Prostate gland (tissue), 2 donors: ENCODE measurements around the gene HS6ST3. TPM values are rescaled to one million over a fixed set of nuclear protein-coding genes. Genes with fewer than 3 reads are reported as not detected.

Experiments
- DNase-seq: peaks from one replicate; pipeline ENCODE4 v3.0.0-alpha.2; 2019; ENCODE audit warnings: low spot score
- H3K27ac ChIP-seq, 2 donors: fragments of 200-600 bp; sonication (generic); 2 replicates each; pipeline ENCODE4 v1.5.1; 2017 to 2019
- H3K27me3 ChIP-seq: fragments of 200-600 bp; sonication (generic); replicated peaks from 2 replicates; pipeline ENCODE4 v1.5.1; 2019; ENCODE audit not compliant: insufficient read depth
- H3K36me3 ChIP-seq, 2 donors: fragments of 200-600 bp; sonication (generic); 1 replicate in 1 of 2; 2 replicates in 1 of 2; pipeline versions ENCODE4 v1.5.1 to v1.8.1; 2017 to 2019
- H3K4me1 ChIP-seq: fragments of 200-600 bp; sonication (generic); replicated peaks from 2 replicates; pipeline ENCODE4 v1.5.1; 2019
- H3K4me3 ChIP-seq, 2 donors: fragments of 200-600 bp; sonication (generic); 2 replicates each; pipeline ENCODE4 v1.5.1; 2017 to 2019
- H3K9me3 ChIP-seq: fragments of 200-600 bp; sonication (generic); 2 replicates; pipeline ENCODE4 v1.5.1; 2017
- POLR2A ChIP-seq: fragments of 450-650 bp; IDR thresholded peaks from one replicate; pipeline ENCODE4 v1.6.1; 2016; ENCODE audit warnings: antibody characterized with exemption, mild to moderate bottlenecking
- POLR2AphosphoS5 ChIP-seq: sonication (generic); formaldehyde crosslinking; IDR thresholded peaks from one replicate; pipeline ENCODE4 v1.6.1; 2017; ENCODE audit warnings: antibody characterized with exemption
- WGBS: methylation state at CpG from one replicate; pipeline ENCODE4 v1.1.5; 2018; 5-methylcytosine and 5-hydroxymethylcytosine counted together
- intact Hi-C: fragments of 100-400 bp; cut with DNase I; formaldehyde crosslinking; loops from one replicate; pipeline ENCODE4 v1.14.2; 2022
- total RNA-seq, 2 donors: library from RNA; depleted of rRNA; stranded (reverse); fragments of >200 nt; gene quantifications; one replicate each; pipeline ENCODE4 v1.1.0, GENCODE V29; 2016
- TF ChIP-seq, protein P1 (sequence below), 4 experiments: fragments of 200-600 bp in 2 of 4; fragments of 450-650 bp in 2 of 4; sonication (generic) in 2 of 4; IDR thresholded peaks; 1 replicate in 3 of 4; 2 replicates in 1 of 4; pipeline ENCODE4 v1.5.1; 2016 to 2019; ENCODE audit warnings: antibody characterized with exemption in 4 of 4, mild to moderate bottlenecking in 2 of 4, moderate library complexity in 2 of 4

HS6ST3 gene
- total RNA-seq, 2 donors from 2014 or later: 0.97 to 1.0 TPM

DNA sequence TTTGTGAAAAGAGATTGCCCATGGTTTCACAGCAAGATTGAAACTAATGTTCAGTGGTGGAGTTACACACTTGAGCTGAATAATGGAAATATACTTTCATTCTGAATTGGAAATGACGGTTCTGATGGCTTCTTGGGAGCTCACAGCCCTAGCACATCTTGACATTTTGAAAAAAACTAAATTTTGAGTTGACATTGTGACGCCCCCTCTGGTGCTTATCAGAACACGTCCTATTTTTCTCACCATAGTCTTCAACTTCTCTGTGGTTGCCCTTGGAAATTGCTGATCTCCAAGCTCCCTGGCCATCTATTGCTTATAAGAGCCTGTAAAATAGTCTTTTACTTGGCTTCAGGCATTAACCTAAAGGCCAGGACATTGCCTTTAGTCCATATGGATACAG lies 702.3 kb downstream of the HS6ST3 start:
- no peak overlapping the region for H3K27ac ChIP-seq
- H3K27me3 ChIP-seq: no peaks in the 10 kb centered on the region
- TF ChIP-seq, protein P1, sequence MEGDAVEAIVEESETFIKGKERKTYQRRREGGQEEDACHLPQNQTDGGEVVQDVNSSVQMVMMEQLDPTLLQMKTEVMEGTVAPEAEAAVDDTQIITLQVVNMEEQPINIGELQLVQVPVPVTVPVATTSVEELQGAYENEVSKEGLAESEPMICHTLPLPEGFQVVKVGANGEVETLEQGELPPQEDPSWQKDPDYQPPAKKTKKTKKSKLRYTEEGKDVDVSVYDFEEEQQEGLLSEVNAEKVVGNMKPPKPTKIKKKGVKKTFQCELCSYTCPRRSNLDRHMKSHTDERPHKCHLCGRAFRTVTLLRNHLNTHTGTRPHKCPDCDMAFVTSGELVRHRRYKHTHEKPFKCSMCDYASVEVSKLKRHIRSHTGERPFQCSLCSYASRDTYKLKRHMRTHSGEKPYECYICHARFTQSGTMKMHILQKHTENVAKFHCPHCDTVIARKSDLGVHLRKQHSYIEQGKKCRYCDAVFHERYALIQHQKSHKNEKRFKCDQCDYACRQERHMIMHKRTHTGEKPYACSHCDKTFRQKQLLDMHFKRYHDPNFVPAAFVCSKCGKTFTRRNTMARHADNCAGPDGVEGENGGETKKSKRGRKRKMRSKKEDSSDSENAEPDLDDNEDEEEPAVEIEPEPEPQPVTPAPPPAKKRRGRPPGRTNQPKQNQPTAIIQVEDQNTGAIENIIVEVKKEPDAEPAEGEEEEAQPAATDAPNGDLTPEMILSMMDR (IDR thresholded peaks at IDR 0.05): no peak
- TF ChIP-seq POLR2A (no peak), POLR2AphosphoS5 (no peak)
- no peaks in the 10 kb centered on the region for H3K36me3 ChIP-seq
- WGBS: 82% methylated on average over 3 of the region's 3 CpGs
- no peak overlapping the region for H3K4me3 ChIP-seq
- H3K9me3 ChIP-seq: no peaks in the 10 kb centered on the region
- no peak for DNase-seq
- H3K4me1 ChIP-seq: no peaks in the 10 kb centered on the region
- intact Hi-C loops: no loop called here

- TF ChIP-seq, protein P1 (IDR thresholded peaks at IDR 0.05): no peak
- TF ChIP-seq POLR2A (no peak), POLR2AphosphoS5 (no peak)
- Histone ChIP-seq H3K4me1 (no peaks in the 10 kb centered on the region), H3K36me3 (no peaks in the 10 kb centered on the region), H3K9me3 (no peaks in the 10 kb centered on the region), H3K4me3 (no peak overlapping the region), H3K27me3 (no peaks in the 10 kb centered on the region), H3K27ac (no peak overlapping the region)
- intact Hi-C loops: no loop called here
- no peak for DNase-seq
- WGBS: 83% methylated on average over 8 of the region's 8 CpGs
Observed at GRCh38 chr13:96792736-96793403, 703.0 kb downstream of the HS6ST3 start.

DNA sequence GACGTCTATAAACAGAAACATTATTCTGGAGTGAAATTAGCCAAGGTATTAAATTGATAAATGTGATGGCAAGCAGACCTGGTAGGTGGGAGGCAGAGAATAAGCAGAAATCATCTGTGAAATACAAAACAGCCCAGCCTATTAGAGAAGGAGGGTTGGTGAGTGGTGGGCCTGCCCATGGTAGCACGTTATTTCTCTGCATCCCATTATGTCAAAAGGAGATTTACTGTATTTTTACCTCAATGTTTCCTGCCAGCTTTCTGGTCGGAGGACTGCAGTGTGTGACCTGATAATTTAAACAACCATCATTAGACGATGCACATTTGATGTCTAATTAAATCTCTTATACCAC lies 703.5 kb downstream of the HS6ST3 start:
- H3K4me1 ChIP-seq: no peaks in the 10 kb centered on the region
- H3K36me3 ChIP-seq: no peaks in the 10 kb centered on the region
- H3K9me3 ChIP-seq: no peaks in the 10 kb centered on the region
- WGBS: 59% methylated on average over 4 of the region's 4 CpGs
- no peak overlapping the region for H3K27ac ChIP-seq
- TF ChIP-seq, protein P1 (IDR thresholded peaks at IDR 0.05): no peak
- TF ChIP-seq POLR2A (no peak), POLR2AphosphoS5 (no peak)
- no peaks in the 10 kb centered on the region for H3K27me3 ChIP-seq
- DNase-seq: no peak
- intact Hi-C loops: no loop called here
- no peak overlapping the region for H3K4me3 ChIP-seq

- Histone ChIP-seq H3K36me3 (no peaks in the 10 kb centered on the region), H3K27ac (no peak overlapping the region), H3K9me3 (no peaks in the 10 kb centered on the region), H3K27me3 (no peaks in the 10 kb centered on the region), H3K4me3 (no peak overlapping the region), H3K4me1 (no peaks in the 10 kb centered on the region)
- TF ChIP-seq POLR2AphosphoS5 (no peak), POLR2A (no peak)
- TF ChIP-seq, protein P1 (IDR thresholded peaks at IDR 0.05): no peak
- intact Hi-C loops: no loop called here
- DNase-seq: no peak
Observed at GRCh38 chr13:96794669-96795068, 704.8 kb downstream of the HS6ST3 start.

GRCh38 chr13:96795670-96796069 lies 705.8 kb downstream of the HS6ST3 start:
- H3K4me1 ChIP-seq: no peaks in the 10 kb centered on the region
- H3K9me3 ChIP-seq: no peaks in the 10 kb centered on the region
- no peaks in the 10 kb centered on the region for H3K27me3 ChIP-seq
- intact Hi-C loops: no loop called here
- no peaks in the 10 kb centered on the region for H3K36me3 ChIP-seq
- H3K27ac ChIP-seq: no peak overlapping the region
- 86% methylated on average over 2 of the region's 2 CpGs for WGBS
- no peak for DNase-seq
- TF ChIP-seq, protein P1 (IDR thresholded peaks at IDR 0.05): no peak
- no peak for TF ChIP-seq POLR2AphosphoS5
- TF ChIP-seq POLR2A: no peak
- H3K4me3 ChIP-seq: no peak overlapping the region
